ENCODE results near the gene TACC3.

The TACC3 gene

GRCh38 chr4:1752284-1753041 is 31.1 kb downstream of the TACC3 start:
- TF ChIP-seq FOXM1 (IDR thresholded peaks at IDR 0.05; ENCODE audit: borderline replicate concordance, low read depth) (no peak), TCF12 (IDR thresholded peaks at IDR 0.05; ENCODE audit: low read depth) (no peak), ZBTB7A (IDR thresholded peaks at IDR 0.05; ENCODE audit: low read depth) (no peak), TAF1 (IDR thresholded peaks at IDR 0.05; ENCODE audit: low read depth) (no peak), TEAD4 (IDR thresholded peaks at IDR 0.05) (no peak), EP300 (IDR thresholded peaks at IDR 0.05; ENCODE audit: borderline replicate concordance) (no peak), YY1 (IDR thresholded peaks at IDR 0.05; ENCODE audit: low read depth) (no peak), USF1 (IDR thresholded peaks at IDR 0.05) (no peak), MAX (IDR thresholded peaks at IDR 0.05) (no peak), REST (IDR thresholded peaks at IDR 0.05; ENCODE audit: low read depth) (no peak), RAD21 (IDR thresholded peaks at IDR 0.05; ENCODE audit: low read depth) (no peak)

GRCh38 chr4:1753294-1753696 is 32.0 kb downstream of the TACC3 start:
- TF ChIP-seq EGR1 (IDR thresholded peaks at IDR 0.05) (no peak), ZBTB7A (IDR thresholded peaks at IDR 0.05; ENCODE audit: low read depth) (no peak), CREB1 (IDR thresholded peaks at IDR 0.05; ENCODE audit: low read depth) (no peak), YY1 (IDR thresholded peaks at IDR 0.05; ENCODE audit: low read depth) (no peak), TEAD4 (IDR thresholded peaks at IDR 0.05) (no peak), REST (IDR thresholded peaks at IDR 0.05; ENCODE audit: low read depth) (no peak), NFIC (IDR thresholded peaks at IDR 0.05) (no peak), FOXM1 (IDR thresholded peaks at IDR 0.05; ENCODE audit: borderline replicate concordance, low read depth) (no peak)

GRCh38 chr4:1753697-1754311 is 32.5 kb downstream of the TACC3 start:
- TF ChIP-seq MAX (IDR thresholded peaks at IDR 0.05) (no peak), TCF12 (IDR thresholded peaks at IDR 0.05; ENCODE audit: low read depth) (no peak), NFIC (IDR thresholded peaks at IDR 0.05) (no peak)

GRCh38 chr4:1754336-1754735 is 33.0 kb downstream of the TACC3 start:
- TF ChIP-seq TCF12 (IDR thresholded peaks at IDR 0.05; ENCODE audit: low read depth) (no peak), USF1 (IDR thresholded peaks at IDR 0.05) (no peak), YY1 (IDR thresholded peaks at IDR 0.05; ENCODE audit: low read depth) (no peak), MAX (IDR thresholded peaks at IDR 0.05) (no peak), NFIC (IDR thresholded peaks at IDR 0.05) (no peak), TAF1 (IDR thresholded peaks at IDR 0.05; ENCODE audit: low read depth) (no peak), TEAD4 (IDR thresholded peaks at IDR 0.05) (no peak), ZBTB7A (IDR thresholded peaks at IDR 0.05; ENCODE audit: low read depth) (no peak), RAD21 (IDR thresholded peaks at IDR 0.05; ENCODE audit: low read depth) (no peak), EP300 (IDR thresholded peaks at IDR 0.05; ENCODE audit: borderline replicate concordance) (no peak), CEBPB (IDR thresholded peaks at IDR 0.05) (no peak), CREB1 (IDR thresholded peaks at IDR 0.05; ENCODE audit: low read depth) (no peak), EGR1 (IDR thresholded peaks at IDR 0.05) (no peak), REST (IDR thresholded peaks at IDR 0.05; ENCODE audit: low read depth) (no peak), FOXM1 (IDR thresholded peaks at IDR 0.05; ENCODE audit: borderline replicate concordance, low read depth) (no peak)
